Spleen (tissue), 7 donors: ENCODE results near the gene FAM131C.

Source experiments
- POLR2A ChIP-seq, 3 donors: fragments of 450-650 bp; IDR thresholded peaks; one replicate each; pipeline ENCODE4 v1.5.1; 2017; ENCODE audit warnings: antibody characterized with exemption in 3 of 3, mild to moderate bottlenecking in 1 of 3
- POLR2AphosphoS5 ChIP-seq, 3 donors: sonication (generic); formaldehyde crosslinking; IDR thresholded peaks; one replicate each; pipeline ENCODE4 v1.5.1; 2017; ENCODE audit warnings: antibody characterized with exemption in 3 of 3
- TF ChIP-seq, protein P1 (sequence below), 11 experiments: fragments of 200-600 bp in 7 of 11; fragments of 450-650 bp in 4 of 11; sonication (generic) in 4 of 11; IDR thresholded peaks in 8 of 11; conservative IDR thresholded peaks in 3 of 11; 1 replicate in 7 of 11; 2 replicates in 4 of 11; pipeline versions ENCODE4 v1.4.0 to v1.8.0; 2016 to 2021; ENCODE audit warnings: antibody characterized with exemption in 11 of 11, inconsistent platforms in 4 of 11, mild to moderate bottlenecking in 1 of 11
- donor health status: DM: no; HTN: no; CAD: no; lungs with moderate emphysema.
- donor health status: DM: no; HTN: no; CAD: no.
- donor health status: DM: no; HTN: no; CAD: no.

DNA sequence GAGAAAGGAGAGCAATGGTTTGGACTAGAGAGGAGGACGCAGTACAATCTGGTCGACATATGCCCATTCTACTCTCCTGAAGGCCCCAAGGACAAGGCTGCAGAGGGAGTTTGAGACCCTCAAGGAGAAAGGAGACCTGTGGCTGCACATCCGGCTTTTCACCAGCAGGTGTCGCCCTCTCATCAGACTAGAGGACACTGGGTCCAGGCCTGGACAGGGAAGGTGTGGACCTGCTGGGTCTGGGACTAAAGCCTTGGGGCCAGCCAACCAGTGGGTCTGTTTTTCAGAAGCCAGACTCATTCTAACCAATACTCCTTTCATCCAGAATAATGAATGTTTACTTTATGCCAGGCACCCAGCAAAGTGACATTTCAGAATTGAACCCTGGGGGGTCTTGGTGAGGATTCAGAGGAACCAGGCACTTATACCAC is 64.4 kb downstream of the FAM131C start:
- TF ChIP-seq, protein P1, sequence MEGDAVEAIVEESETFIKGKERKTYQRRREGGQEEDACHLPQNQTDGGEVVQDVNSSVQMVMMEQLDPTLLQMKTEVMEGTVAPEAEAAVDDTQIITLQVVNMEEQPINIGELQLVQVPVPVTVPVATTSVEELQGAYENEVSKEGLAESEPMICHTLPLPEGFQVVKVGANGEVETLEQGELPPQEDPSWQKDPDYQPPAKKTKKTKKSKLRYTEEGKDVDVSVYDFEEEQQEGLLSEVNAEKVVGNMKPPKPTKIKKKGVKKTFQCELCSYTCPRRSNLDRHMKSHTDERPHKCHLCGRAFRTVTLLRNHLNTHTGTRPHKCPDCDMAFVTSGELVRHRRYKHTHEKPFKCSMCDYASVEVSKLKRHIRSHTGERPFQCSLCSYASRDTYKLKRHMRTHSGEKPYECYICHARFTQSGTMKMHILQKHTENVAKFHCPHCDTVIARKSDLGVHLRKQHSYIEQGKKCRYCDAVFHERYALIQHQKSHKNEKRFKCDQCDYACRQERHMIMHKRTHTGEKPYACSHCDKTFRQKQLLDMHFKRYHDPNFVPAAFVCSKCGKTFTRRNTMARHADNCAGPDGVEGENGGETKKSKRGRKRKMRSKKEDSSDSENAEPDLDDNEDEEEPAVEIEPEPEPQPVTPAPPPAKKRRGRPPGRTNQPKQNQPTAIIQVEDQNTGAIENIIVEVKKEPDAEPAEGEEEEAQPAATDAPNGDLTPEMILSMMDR (IDR thresholded peaks at IDR 0.05 in 8 of 11, conservative IDR thresholded peaks at IDR 0.05 in 3 of 11), result peak; percentile 80 to 96 (median 94)
- no peak for TF ChIP-seq POLR2AphosphoS5 (IDR thresholded peaks at IDR 0.05)
- TF ChIP-seq POLR2A (IDR thresholded peaks at IDR 0.05), result no peak
